ENCODE data around the gene PARD3B.

- TF ChIP-seq POLR2A (IDR thresholded peaks at IDR 0.05; ENCODE audit: low read length) (no peak), GATA1 (IDR thresholded peaks at IDR 0.05; ENCODE audit: low read depth, low read length) (no peak)
Measured at GRCh38 chr2:204885747-204886146, 340.5 kb downstream of the PARD3B start.

All from erythroblast (primary cell).